Tibial artery (tissue), 4 donors: Measurements from ENCODE around the gene OR4M1.
"Not testable (repeated sequence)": the region's sequence is repeated elsewhere in the genome, so short reads cannot be mapped to it uniquely, and the experiment has no call there.

ENCODE experiments used
- DNase-seq, 2 donors: peaks; one replicate each; pipeline ENCODE4 v3.0.0-alpha.2; 2019
- H3K27ac ChIP-seq, 2 donors: fragments of 200-600 bp; sonication (generic) in 1 of 2; 1 replicate in 1 of 2; 2 replicates in 1 of 2; pipeline ENCODE4 v1.5.1; 2018 to 2019; ENCODE audit warnings: mild to moderate bottlenecking in 1 of 2
- H3K27me3 ChIP-seq, 2 donors: fragments of 200-600 bp; sonication (generic) in 1 of 2; one replicate each; pipeline versions ENCODE4 v1.5.1 to v1.6.0; 2016 to 2019
- H3K36me3 ChIP-seq, 3 donors: fragments of 200-600 bp; sonication (generic) in 2 of 3; one replicate each; pipeline ENCODE4 v1.5.1; 2016 to 2019; ENCODE audit warnings: mild to moderate bottlenecking in 2 of 3
- H3K4me1 ChIP-seq, 4 donors: fragments of 200-600 bp; sonication (generic) in 2 of 4; 1 replicate in 3 of 4; 2 replicates in 1 of 4; pipeline ENCODE4 v1.5.1; 2016 to 2019
- H3K4me3 ChIP-seq, 2 donors: fragments of 200-600 bp; sonication (generic) in 1 of 2; 1 replicate in 1 of 2; 2 replicates in 1 of 2; pipeline ENCODE4 v1.5.1; 2018 to 2019; ENCODE audit warnings: mild to moderate bottlenecking in 2 of 2
- H3K9me3 ChIP-seq, 3 donors: fragments of 200-600 bp; sonication (generic) in 1 of 3; one replicate each; pipeline ENCODE4 v1.5.1; 2016 to 2019
- CTCF ChIP-seq, 2 experiments: fragments of 200-600 bp in 1 of 2; fragments of 450-650 bp in 1 of 2; IDR thresholded peaks; one replicate each; pipeline ENCODE4 v1.5.1; 2017 to 2019; ENCODE audit warnings: antibody characterized with exemption in 2 of 2, mild to moderate bottlenecking in 1 of 2, moderate library complexity in 1 of 2
- intact Hi-C: fragments of 100-400 bp; cut with DNase I; formaldehyde crosslinking; loops from one replicate; pipeline ENCODE4 v1.15.0; 2023; ENCODE audit warnings: low total_unique reads

OR4M1 gene, protein sequence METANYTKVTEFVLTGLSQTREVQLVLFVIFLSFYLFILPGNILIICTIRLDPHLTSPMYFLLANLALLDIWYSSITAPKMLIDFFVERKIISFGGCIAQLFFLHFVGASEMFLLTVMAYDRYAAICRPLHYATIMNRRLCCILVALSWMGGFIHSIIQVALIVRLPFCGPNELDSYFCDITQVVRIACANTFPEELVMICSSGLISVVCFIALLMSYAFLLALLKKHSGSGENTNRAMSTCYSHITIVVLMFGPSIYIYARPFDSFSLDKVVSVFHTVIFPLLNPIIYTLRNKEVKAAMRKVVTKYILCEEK

DNA sequence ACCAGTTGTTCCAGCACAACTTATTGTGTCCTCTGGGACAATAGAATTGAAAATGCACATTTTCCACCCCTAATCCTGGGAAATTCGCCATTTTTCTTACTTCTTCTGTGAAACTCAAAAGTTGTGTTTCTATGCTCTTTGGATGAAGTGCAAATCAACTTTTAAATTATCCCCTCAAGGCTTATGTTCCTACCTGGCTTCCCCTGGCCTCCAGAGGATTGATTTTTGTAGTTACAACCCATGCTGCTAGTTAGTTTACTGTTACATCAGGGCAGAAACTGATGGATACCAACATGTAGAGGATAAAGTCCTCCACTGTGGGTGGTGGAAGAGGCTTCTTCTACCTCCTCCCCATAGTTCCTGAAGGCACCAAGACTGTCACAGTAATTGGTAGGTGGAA is at the start of gene OR4M1:
Gene OR4M1 (plus strand): TSS at position 301 of the 400 bp plus-strand sequence. CDS start 6,819 bp downstream, outside the sequence.
- intact Hi-C loops, H3K4me1 ChIP-seq, H3K4me3 ChIP-seq: not testable (repeated sequence)

DNA sequence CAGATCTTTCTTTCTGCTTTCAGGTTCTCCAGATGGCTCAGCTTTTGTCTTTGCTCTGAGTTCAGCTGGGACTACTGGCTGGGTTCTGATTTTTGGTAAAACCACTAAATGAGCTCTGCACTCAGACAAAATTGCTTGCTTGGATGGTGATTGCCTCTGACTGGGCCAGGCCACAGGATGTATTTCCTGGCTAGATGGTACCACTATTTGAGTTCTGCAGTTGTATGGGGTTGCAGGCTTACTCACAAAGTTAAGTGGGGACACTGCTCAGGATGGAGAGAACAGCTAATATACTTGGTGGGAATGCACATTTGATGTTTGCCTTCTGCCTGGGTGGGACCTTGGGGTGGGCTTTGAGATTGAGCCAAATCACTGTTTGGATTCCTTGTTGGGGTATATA is 43.9 kb upstream of the OR4M1 start:
- DNase-seq: no peak
- intact Hi-C loops: no loop called here
- no peak overlapping the region for H3K4me3 ChIP-seq
- no peak for TF ChIP-seq CTCF (IDR thresholded peaks at IDR 0.05)
- H3K4me1 ChIP-seq: no peaks in the 10 kb centered on the region
- H3K27ac ChIP-seq: no peak overlapping the region
- no peaks in the 10 kb centered on the region for H3K36me3 ChIP-seq
- H3K27me3 ChIP-seq: no peaks in the 10 kb centered on the region
- H3K9me3 ChIP-seq: peaks cover 0 to 15% (median 11%) of the 10 kb centered on the region in 3 donors

More for the DNA sequence above, at the start of gene OR4M1:
- not testable (repeated sequence) for H3K9me3 ChIP-seq, H3K27ac ChIP-seq, H3K36me3 ChIP-seq, H3K27me3 ChIP-seq, DNase-seq

DNA sequence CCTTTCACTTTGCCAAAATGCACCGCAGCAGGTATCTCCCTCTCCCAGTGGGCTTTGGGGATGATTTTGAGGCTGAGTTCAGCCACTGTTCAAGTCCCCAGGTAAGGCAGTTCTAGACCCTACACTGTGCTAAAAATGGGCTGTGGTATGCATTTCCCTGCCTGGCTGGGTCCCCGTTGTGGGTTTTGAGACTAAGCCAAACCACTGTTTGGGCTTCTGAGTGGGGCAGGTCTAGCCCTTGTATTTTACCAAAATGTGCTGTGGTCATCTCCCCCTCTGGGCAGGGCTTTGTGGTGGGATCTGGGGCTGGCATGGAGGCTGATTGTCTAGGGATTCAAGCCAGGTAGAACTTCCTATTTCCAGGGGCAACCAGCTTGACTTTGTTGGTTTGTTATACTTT is 43.5 kb upstream of the OR4M1 start:
- H3K4me3 ChIP-seq: no peak overlapping the region
- TF ChIP-seq CTCF (IDR thresholded peaks at IDR 0.05): no peak
- no peaks in the 10 kb centered on the region for H3K36me3 ChIP-seq
- peaks cover 0 to 15% (median 11%) of the 10 kb centered on the region in 3 donors for H3K9me3 ChIP-seq
- DNase-seq: no peak
- no peaks in the 10 kb centered on the region for H3K4me1 ChIP-seq
- intact Hi-C loops: no loop called here
- H3K27me3 ChIP-seq: no peaks in the 10 kb centered on the region
- no peak overlapping the region for H3K27ac ChIP-seq

- H3K4me1 ChIP-seq, H3K4me3 ChIP-seq, H3K27ac ChIP-seq, H3K36me3 ChIP-seq, intact Hi-C loops, H3K27me3 ChIP-seq, DNase-seq: not testable (repeated sequence)
- H3K9me3 ChIP-seq: peaks cover 0 to 11% (median 3%) of the 10 kb centered on the region in 3 donors
These were observed 39.4 kb upstream of the OR4M1 start for GRCh38 chr14:19733893-19734292.

- Histone ChIP-seq H3K9me3 (no peaks in the 10 kb centered on the region), H3K4me1 (no peaks in the 10 kb centered on the region), H3K4me3 (no peak within 1 kb of the TSS), H3K36me3 (no peaks in the 10 kb centered on the region), H3K27ac (no peak within 1 kb of the TSS), H3K27me3 (no peaks in the 10 kb centered on the region)
- no peak for TF ChIP-seq CTCF (IDR thresholded peaks at IDR 0.05)
- intact Hi-C loops: no loop called here
- no peak for DNase-seq
These were observed 30.0 kb upstream of the OR4M1 start, which contains the start of gene OR4Q3 for GRCh38 chr14:19743256-19743655. Gene OR4Q3 (plus strand): TSS chr14:19743571.

GRCh38 chr14:19752316-19752715 is 21.0 kb upstream of the OR4M1 start:
- intact Hi-C loops, DNase-seq: not testable (repeated sequence)

GRCh38 chr14:19754172-19754571 is 19.1 kb upstream of the OR4M1 start:
- Histone ChIP-seq H3K4me3 (no peak overlapping the region), H3K4me1 (no peaks in the 10 kb centered on the region), H3K36me3 (no peaks in the 10 kb centered on the region), H3K27ac (no peak overlapping the region), H3K27me3 (no peaks in the 10 kb centered on the region), H3K9me3 (no peaks in the 10 kb centered on the region)
- intact Hi-C loops: no loop called here
- DNase-seq: no peak
- TF ChIP-seq CTCF (IDR thresholded peaks at IDR 0.05): no peak

More at GRCh38 chr14:19752316-19752715, 21.0 kb upstream of the OR4M1 start:
- not testable (repeated sequence) for H3K27me3 ChIP-seq, H3K9me3 ChIP-seq, H3K36me3 ChIP-seq, H3K4me1 ChIP-seq, H3K4me3 ChIP-seq, H3K27ac ChIP-seq

- H3K4me1 ChIP-seq, DNase-seq, H3K27me3 ChIP-seq, intact Hi-C loops, H3K36me3 ChIP-seq, H3K4me3 ChIP-seq, H3K27ac ChIP-seq, H3K9me3 ChIP-seq: not testable (repeated sequence)
These were observed 1.8 kb upstream of the OR4M1 start for GRCh38 chr14:19771491-19771890.
